Measurements from ENCODE around the gene KLF5. TPM values are rescaled to one million over a fixed set of nuclear protein-coding genes. Genes with fewer than 3 reads are reported as not detected.

Gene KLF5
- total RNA-seq, 1 donor from 2014 or later, result 30.9 TPM

GRCh38 chr13:73060251-73061160 lies 1.7 kb downstream of the KLF5 start:
- DNase-seq, result peak; percentile 70

- DNase-seq, result no peak
Measured at GRCh38 chr13:73061473-73061872, 2.7 kb downstream of the KLF5 start.

GRCh38 chr13:73061876-73062275 lies 3.1 kb downstream of the KLF5 start:
- no peak for DNase-seq

GRCh38 chr13:73062468-73062867 lies 3.7 kb downstream of the KLF5 start:
- DNase-seq, result no peak

- no peak for DNase-seq
Measured at GRCh38 chr13:73063166-73063565, 4.4 kb downstream of the KLF5 start.

GRCh38 chr13:73065036-73065435 lies 6.2 kb downstream of the KLF5 start:
- no peak for DNase-seq

- DNase-seq, result no peak
Measured at GRCh38 chr13:73065665-73066340, 7.0 kb downstream of the KLF5 start.

- no peak for DNase-seq
Measured at GRCh38 chr13:73069206-73069805, 10.5 kb downstream of the KLF5 start.

- DNase-seq, result no peak
Measured at GRCh38 chr13:73070451-73071098, 11.8 kb downstream of the KLF5 start.

GRCh38 chr13:73072239-73072900 lies 13.6 kb downstream of the KLF5 start:
- DNase-seq, result no peak

GRCh38 chr13:73073050-73073449 lies 14.2 kb downstream of the KLF5 start:
- DNase-seq, result no peak

- DNase-seq, result no peak
Measured at GRCh38 chr13:73074014-73074413, 15.2 kb downstream of the KLF5 start.

- DNase-seq, result no peak
Measured at GRCh38 chr13:73074926-73075325, 16.1 kb downstream of the KLF5 start.

- no peak for DNase-seq
Measured at GRCh38 chr13:73075546-73075945, 16.7 kb downstream of the KLF5 start.

- no peak for DNase-seq
Measured at GRCh38 chr13:73075954-73076353, 17.1 kb downstream of the KLF5 start.

- DNase-seq, result no peak
Measured at GRCh38 chr13:73077865-73078264, 19.1 kb downstream of the KLF5 start.

GRCh38 chr13:73079359-73079758 lies 20.6 kb downstream of the KLF5 start:
- DNase-seq, result no peak

GRCh38 chr13:73081256-73081915 lies 22.6 kb downstream of the KLF5 start:
- DNase-seq, result no peak

- no peak for DNase-seq
Measured at GRCh38 chr13:73082471-73082870, 23.7 kb downstream of the KLF5 start.

- DNase-seq, result no peak
Measured at GRCh38 chr13:73082895-73083294, 24.1 kb downstream of the KLF5 start.

- no peak for DNase-seq
Measured at GRCh38 chr13:73088332-73088935, 29.6 kb downstream of the KLF5 start.
